Measurements from ENCODE around the gene WDFY1.

WDFY1 gene

DNA sequence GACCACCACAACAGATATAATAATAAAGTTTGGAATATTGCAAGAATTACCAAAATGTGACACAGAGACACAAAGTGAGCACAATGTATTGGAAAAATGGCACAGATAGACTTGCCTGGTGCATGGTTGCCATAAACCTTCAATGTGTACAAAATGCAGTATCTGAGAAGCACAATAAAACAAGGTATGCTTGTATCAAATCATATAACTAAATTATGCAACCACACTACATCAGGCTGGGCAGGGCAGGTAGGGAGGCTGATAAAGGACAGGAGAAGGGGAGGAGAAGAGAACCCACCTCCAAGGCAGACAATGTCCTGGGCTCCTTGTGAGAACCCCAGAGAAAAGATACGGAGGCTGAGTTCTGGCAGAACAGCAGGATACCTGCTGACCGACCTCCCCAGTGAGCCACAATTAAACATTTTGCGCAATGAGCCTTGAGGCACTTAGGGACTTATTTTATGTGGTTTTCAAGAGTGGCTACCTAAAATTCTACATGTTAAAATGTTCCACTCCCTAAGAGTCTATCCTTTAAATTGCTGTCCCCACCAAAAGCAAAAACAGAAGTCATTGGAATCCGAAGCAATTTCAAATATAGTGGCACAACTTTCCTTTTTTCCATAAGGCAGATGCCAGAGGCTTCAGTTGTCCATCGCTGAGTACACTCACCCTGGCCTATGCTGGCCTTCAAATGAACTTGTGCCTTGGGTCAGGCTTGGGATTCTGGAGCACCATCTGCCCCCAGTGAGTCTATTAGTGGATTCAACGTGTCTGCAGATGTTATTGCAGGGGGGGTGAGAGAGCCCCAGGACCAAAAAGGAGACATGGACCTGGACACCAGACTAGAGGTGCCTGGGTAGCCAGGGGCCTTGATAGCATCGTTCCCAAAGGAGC, 16.8 kb downstream of the WDFY1 start:
- DNase-seq = no peak

DNA sequence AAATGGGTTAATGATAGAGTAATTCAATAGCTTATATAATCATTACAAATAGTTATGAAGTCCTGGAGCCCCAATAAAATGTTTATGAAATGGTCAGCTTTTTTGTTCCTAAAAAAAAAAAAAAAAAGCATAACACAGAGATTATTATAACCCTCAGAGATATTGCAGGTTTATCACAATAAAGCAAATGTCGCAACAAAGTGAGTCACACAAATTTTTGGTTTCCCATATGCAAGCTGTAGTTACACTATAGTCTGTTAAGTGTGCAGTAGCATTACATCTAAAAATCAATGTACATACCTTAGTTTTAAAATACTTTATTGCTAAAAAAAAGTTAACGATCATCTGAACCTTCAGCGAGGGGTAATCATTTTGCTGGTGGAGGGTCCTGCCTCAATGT, 20.0 kb downstream of the WDFY1 start:
- DNase-seq = no peak

DNA sequence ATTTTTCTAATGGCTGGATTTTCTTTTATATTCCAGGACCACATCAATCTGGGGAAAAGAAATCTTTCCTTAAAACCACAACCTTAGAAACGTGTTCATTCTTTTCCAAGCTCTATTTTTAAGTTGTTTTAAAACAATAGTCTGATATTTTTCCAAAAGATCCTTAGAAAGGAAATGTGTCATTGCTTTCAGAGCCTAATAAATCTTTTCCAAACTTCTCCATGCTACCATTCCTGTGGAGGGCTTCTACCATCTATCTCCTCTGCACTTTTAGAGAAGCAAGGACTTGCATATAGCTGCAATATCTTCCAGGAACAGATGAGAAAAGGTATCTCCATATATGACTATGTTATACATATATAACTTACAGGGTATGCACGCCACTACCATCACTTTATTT, 21.2 kb downstream of the WDFY1 start:
- DNase-seq = no peak

DNA sequence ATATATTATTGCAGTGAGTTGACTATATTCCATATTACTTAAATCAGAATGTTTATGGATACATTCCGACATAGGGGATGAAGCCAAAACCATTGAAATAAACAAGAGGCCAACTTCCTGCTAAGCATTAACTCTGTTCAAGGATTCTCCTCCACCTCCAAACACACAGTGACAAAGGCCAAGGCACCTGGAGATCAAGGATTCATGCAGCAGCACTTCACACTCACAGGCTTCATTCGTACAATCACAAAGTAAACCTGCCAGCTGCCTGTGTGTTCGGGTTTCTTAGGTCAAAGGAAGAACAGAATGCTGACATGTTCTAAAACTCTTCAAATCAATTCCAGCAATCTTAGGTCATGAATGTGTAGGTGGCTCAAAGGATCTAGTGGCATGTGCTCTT, 22.8 kb downstream of the WDFY1 start:
- no peak for DNase-seq

DNA sequence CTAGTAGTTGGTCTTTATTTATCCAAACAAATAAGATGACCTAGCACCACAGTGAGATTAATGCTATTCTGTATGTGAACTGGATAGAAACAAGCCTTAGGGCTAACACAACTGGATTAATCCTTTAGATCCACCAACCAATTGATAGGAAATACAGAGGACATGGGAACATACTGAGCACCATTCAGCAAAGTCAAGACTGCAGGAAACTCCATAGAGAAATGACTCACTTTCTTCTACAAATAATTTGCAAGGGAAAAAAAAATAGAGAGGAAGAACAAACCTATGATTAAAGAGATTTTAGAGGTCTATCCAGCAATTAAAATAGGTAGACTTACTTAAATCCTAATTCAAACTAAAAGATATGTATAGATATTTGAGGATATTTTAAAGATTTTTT, 23.9 kb downstream of the WDFY1 start:
- DNase-seq = no peak

DNA sequence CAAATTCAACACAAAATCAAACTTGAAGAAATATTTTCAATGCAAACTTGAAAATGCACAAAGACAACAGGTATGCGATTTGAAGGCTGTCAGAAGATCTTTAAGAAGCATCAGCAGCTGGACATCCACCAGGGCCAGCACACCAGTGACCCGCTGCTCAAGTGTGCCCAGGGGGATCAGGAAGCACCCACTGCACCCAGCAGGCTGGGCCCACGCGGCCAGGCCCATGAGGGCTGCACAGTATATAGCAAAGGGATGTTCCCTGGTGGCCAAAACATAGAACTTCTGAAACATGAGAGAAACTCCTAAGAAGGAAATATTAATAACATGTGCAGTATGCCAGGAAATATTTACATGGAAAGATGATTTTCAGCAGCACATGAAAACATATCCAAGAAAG, 25.0 kb downstream of the WDFY1 start:
- no peak for DNase-seq

DNA sequence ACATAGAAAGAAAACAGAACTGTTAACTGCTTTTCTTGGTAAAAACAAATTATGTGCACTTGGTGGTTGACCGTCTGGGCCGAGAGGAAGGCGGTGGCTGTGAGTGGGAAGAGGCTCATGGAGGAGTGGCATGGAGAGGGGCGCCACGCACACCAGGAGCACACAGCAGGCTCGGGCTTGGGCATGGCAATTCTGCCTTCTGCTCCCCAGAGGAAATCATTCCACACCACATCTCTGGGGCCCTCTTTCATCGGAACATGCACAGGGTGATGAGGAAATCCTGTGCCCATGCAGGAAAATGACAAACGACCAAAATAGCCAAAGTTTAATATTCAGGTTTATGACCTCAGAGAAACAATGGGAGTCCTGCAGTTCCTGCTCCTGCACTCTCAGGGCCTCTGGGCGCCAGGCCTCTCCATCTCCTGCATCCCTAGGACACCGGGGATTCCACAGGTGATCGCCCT, 26.4 kb downstream of the WDFY1 start:
- no peak for DNase-seq

DNA sequence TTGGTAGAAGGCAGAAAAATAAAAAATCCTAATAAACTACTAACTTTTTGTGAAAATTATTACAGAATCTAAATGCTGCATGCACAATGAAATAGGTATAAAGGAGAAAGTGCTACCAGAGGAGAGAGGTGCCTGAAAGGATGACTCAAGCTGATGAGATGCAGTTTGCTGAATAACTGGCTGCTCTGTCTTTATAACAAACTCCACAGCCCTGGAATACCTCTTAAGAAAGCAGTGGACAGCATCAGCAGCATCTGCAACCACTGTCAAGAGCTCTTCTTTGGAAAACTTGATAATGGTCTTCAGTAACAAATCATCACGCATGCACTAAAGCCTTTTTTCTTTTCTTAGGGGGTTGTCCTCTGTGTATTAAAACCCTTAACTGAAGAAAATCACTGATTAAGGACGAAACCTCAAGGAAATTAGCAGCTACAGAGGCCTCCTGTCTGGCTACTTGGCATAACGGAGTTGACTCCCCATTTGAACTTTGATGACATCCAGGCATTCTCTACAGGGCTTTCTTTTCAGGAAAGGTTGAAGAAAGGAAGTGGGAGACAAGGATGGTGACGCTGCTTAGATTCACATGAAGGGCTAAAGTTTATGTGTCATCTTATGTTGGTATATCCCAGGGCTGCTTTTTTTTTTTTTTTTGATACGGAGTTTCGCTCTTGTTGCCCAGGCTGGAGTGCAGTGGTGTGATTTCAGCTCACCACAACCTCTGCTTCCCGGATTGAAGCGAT, 28.8 kb downstream of the WDFY1 start:
- no peak for DNase-seq

DNA sequence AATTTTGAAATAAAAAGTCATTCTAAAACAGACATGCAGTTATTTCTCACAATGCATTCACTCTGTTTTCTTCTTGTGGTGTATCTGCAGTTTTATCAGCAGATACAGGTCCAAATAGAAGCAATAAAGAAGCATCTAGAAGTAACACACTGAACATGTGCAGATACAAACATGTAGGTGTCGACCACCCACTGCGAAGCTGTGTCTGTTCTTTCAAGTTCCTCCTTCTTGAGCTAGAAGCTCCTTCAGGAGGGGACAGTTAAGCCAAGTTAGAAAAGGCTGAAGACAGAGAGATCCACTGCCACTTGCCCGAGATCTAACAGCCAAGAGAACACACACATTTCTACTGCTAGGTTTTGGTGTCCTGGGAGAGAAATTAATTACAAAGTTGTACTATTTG, 30.1 kb downstream of the WDFY1 start:
- DNase-seq = no peak

DNA sequence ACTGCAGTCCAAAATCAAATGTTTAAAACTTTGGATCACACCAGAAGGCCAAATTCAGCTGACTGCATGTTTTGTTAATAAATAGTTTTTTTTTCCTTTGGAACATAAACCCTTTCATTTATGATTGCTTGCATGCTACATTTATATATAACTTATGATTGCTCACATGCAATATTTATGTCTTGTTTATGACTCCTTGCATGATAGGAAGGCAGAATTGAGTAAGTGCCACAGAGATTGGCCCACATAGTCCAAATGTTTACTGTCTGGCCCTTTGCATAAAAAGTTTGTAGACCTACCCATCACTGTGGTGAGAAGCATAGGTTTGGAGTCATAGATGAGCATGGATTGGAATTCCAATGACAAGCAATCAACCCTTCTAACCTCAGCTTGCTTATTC, 30.8 kb downstream of the WDFY1 start:
- no peak for DNase-seq

DNA sequence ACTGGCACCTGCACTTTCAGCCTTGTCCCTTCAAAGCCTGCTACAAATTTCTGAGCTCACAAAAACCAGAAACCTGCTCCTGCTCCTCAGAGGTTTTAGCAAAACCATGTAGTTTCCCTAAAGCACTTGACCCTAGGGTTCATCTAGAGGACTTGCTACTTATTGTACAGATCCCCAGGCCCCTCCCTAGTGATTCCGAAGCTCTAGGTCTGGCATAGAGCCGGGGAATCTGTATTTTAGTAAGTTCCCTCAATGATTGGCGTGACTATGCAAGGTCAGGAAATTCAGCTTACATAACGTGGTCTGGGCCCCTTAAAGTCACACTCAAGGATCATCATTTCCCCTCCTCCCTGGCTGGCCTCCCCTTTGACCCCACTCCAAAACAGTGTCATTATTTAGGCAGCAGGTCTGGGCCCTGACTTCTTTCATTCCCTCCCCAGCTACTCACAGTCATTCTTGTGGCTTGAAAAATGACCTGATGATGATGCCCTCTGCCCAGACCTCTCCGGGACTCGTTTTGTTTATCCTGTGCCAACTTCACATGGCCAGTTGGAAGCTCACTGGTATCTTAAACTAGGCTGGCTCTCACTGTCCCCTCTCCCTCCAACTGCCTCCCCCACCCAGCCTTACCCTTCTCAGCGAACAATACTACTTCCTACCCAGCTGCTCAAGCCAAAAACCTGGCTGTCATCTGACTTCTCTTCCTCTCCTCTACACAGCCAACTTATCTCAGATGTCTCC, 36.0 kb downstream of the WDFY1 start:
- DNase-seq = no peak

DNA sequence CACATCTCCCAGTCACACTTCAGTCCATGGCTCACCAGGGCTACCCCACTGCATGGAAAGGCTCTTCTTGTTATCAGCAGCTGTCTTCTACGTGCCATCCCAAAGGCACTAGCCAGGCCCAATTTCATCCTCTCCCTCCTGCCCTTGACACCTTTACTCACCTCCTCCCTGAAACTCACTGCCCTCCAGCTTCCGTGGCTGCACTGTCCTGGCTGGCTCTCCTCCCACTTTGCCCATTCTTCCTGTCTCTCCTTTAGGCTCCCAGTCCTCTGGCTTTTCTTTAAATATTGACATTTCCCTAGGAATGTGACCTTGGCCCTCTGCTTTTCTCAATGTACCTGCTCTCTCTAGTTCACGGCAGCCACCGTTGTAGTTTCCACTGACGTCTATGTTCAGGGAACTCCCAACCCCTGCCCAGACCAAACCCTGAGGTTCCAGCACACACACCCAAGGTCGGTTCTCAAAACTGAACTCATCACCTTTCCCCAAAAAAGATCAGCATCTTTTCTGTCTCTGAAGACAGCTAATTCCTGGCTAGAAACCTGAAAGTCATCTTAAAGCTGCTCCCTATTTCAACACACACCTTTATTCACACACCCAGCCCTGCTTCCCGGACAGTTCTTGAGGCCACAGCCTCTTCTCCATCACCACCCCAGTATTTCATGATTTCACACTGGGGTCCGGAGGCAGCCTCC, 36.7 kb downstream of the WDFY1 start:
- DNase-seq = no peak

DNA sequence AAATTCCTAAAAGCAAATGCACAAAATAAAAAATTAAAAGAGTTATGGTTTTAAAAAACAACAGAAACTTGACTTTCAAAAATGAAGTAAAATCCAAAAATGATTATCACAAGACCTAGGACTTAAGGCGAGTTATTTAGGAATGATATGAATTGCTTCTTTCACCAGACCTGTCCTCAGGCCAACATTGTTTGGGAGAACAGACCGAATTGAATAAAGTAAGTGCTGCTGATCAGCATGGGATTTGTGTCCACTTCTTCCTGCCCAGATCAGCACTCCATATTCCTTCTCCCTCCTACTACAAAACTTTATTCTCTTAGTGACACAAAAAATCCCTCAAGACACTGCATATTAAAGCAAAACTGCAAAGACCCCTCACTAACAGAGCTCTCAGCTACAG, 39.1 kb downstream of the WDFY1 start:
- DNase-seq = no peak

DNA sequence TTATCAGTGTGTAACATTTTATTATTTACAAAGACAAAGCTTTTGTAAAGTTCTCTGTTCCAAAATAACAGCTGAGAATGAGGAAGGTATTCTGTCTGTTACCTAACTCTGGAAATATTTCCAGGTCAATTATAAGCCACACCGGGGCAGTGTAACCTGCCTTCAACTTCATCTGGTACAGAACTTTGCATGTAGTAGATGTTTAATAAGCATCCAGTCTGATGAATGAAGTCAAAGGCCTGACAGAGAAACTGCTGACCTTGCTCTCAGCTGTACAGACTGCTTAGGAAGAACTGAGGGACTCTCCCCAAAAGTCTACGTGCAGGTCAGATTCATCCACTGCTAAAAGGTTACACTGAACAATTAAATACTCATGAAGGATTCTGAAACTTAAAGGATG, 43.3 kb downstream of the WDFY1 start:
- no peak for DNase-seq

DNA sequence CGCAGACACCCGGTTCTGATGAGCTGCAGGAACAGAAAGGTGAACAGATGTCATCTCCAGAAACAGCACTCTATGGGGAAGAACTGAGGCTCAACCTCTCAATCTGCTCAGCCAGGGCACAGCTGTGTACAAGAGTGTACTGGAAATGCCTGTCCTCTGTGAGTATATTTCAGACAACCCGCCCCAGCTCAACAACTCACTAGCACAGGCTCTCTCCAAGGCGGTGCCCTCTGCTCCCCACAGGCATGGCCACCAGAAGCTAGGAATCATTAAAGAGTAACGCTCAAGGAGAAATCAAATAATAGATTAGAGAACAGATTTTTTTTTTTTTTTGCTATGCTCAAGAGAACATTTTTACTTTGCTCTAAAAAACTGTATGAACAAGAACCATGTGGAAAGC, 43.8 kb downstream of the WDFY1 start:
- no peak for DNase-seq

DNA sequence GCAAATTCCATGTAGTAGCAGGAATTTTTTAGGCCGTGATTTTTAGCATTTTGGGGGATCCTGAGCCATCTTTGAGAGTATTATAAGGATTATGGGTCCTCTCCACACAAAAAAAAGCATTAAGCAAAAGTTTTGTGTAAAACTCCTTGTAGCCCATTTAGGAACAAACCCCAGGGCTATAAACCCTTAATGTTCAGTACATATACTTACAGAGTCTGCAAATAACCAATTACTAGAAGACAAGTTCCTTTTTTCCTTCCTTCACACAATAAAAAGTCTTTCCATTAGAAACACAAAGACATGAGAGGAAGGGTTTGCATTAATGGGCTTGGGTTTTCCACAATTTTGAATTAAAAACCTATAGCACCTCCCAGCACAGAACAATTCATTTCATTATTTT, 44.6 kb downstream of the WDFY1 start:
- DNase-seq = no peak

DNA sequence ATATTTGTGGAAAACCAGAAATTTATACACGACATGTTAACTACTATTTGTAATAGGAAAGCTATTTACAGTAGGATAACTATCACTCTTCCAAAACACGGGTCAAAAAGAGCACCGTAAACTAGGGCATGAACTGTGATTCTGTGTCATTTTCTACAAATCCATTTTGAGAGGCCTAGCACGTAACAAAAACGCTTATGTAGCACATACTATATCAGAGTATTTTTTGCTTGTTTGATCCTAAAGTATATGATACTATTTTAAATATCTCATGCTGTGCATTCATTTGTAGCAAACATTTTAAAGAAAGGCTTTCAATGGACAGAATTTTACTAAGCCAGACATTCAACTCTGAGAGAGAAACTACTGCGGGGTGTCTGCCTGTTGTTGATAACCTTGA, 45.1 kb downstream of the WDFY1 start:
- no peak for DNase-seq

DNA sequence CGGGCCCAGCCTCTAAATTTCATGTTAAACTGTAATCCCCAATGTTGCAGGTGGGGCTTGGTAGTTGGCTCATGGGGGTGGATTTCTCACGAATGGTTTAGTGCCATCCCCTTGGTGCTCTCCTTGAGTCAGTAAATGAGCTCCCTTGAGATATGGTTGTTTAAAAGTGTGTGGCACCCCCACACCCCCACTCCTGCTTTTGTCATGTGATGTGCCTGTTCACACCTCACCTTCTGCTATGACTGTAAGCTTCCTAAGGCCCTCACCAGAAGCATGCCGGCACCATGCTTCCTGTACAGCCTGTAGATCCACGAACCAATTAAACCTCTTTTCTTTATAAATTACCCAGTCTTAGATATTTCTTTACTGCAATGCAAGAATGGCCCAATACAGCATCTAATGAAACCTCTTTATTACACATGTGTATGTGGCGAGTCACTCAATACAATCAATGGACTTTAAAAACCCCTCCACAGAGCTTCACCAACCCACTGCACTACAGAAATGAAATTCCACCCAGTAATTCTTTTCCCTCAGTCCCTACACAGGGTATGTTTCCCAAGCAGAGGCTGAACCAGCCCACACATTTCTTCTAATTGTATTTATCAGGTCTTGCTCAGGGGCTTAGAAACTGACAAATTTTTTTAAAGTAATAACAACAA, 47.3 kb downstream of the WDFY1 start:
- no peak for DNase-seq

DNA sequence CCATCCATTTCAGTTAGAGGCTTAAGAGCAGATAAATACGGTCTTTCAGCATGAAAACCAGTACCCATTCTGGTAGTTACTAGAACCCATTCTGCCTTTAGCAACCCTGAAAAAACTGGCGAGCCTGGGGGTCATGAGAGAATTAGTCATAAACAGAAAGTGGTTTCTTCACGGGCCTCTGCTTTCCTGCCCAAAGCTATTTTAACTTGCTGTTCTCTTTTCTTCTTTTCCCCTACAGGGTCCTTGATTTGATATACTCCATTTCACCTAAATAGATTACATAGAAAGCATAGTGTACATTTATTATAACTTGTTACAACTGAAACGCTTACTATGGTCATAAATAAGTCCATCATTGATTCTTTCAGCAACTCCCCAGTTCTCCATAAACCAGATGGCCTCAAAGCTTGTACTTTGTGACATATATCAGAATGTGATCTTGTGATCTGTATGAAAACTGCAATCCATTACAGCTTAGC, 48.3 kb downstream of the WDFY1 start:
- no peak for DNase-seq

DNA sequence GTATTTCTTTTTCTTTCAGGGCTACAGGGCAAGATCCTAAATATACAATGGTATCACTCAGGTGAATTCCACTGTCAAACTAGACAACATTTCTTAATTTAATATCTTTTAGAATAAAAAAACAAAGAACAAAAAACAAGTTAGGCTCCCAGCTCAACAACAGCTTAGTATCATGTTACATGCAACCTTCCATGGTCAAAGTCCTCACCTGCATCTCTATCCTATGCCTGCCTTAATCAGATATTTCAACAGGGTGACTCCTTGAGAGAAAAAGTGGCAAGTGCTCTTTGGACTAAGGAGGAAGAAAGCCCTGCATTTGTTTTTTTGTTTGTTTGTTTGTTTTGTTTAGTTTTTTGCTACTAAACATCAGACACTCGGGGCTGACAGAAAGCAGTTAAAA, 50.2 kb downstream of the WDFY1 start:
- no peak for DNase-seq

DNA sequence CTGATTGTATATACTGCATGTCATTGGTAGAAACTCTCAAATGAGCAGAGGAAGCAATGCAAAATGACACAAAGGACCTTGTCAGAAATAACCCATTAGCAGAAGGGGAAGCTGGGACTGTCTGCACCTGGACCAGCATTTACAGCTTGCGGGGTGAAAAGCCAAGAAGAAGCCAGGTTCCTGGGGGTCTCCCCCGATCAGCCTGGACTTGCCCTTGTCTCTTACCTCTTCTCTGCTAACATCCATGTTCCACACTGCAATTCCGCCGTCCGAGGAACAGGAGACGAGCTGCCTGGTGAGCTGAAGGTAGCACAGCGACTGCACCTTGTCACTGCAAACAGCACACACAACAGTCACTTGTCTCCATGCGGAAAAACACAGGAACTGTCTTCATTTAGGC, 51.1 kb downstream of the WDFY1 start:
- DNase-seq = no peak

DNA sequence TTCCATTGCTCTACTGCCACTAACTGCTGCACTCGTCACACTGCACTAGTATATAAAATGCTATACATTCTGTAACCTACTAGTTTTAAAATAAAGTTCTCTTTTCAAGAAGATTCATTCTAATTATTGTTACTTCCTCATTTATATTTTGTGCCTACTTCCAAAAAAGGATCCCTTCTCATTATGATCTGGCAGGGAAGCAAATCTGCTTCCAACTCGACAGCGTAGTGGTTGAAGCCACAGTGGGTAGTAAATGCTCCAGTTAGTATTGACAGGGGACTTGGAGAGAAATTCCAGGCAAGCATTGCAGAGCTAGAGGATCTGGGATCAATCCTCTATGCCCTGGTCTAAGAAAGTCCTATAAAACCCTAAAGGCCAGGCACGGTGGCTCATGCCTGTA, 54.4 kb downstream of the WDFY1 start:
- no peak for DNase-seq

All from activated CD4-positive, alpha-beta T cell treated with anti-CD3 and anti-CD28 coated beads, Interleukin-2, amount 50 U/mL, for 48 hours (primary cell).